NCI-H82 treated with DMSO at 0.1 percent for 48 hours (cell line): ENCODE results near the gene MNX1.

Source experiments
- DNase-seq: peaks from one replicate; lab custom pipeline; 2025; ENCODE audit not compliant: unreplicated experiment; lab: John Stamatoyannopoulos, UW

MNX1 gene

GRCh38 chr7:157033483-157034473, 23.3 kb upstream of the MNX1 start:
- DNase-seq: no peak

- no peak for DNase-seq
These were observed 22.4 kb upstream of the MNX1 start for GRCh38 chr7:157032644-157033482.

GRCh38 chr7:157032128-157032527, 21.7 kb upstream of the MNX1 start:
- no peak for DNase-seq

GRCh38 chr7:157028199-157028903, 17.9 kb upstream of the MNX1 start:
- DNase-seq: no peak

- DNase-seq: no peak
These were observed 17.2 kb upstream of the MNX1 start for GRCh38 chr7:157027568-157028198.

GRCh38 chr7:157024716-157025115, 14.3 kb upstream of the MNX1 start:
- no peak for DNase-seq

GRCh38 chr7:157023589-157023905, 13.1 kb upstream of the MNX1 start:
- DNase-seq: no peak

- DNase-seq: no peak
These were observed 12.5 kb upstream of the MNX1 start for GRCh38 chr7:157022681-157023588.

- DNase-seq: no peak
These were observed 11.6 kb upstream of the MNX1 start for GRCh38 chr7:157021871-157022680.

GRCh38 chr7:157021071-157021870, 10.8 kb upstream of the MNX1 start:
- no peak for DNase-seq

GRCh38 chr7:157020514-157021070, 10.1 kb upstream of the MNX1 start:
- DNase-seq: no peak

GRCh38 chr7:157019718-157020451, 9.4 kb upstream of the MNX1 start:
- no peak for DNase-seq

GRCh38 chr7:157018997-157019608, 8.6 kb upstream of the MNX1 start:
- DNase-seq: no peak

GRCh38 chr7:157018328-157018996, 8.0 kb upstream of the MNX1 start:
- no peak for DNase-seq

GRCh38 chr7:157017603-157018327, 7.3 kb upstream of the MNX1 start:
- DNase-seq: no peak

- no peak for DNase-seq
These were observed 6.7 kb upstream of the MNX1 start for GRCh38 chr7:157017149-157017548.
